Naive thymus-derived CD8-positive, alpha-beta T cell (primary cell): ENCODE results near the gene NMUR1. TPM values are rescaled to one million over a fixed set of nuclear protein-coding genes. Genes with fewer than 3 reads are reported as not detected.

ENCODE experiments used
- ATAC-seq, 2 donors: fragments of 150-1000 bp; cut with Tn5 transposase in 1 of 2; sonication (Bioruptor Pico), chemical (Tn5 transposase) in 1 of 2; 1 replicate in 1 of 2; 2 replicates in 1 of 2; pipeline ENCODE4 v1.10.0; 2021; ENCODE audit warnings: mild to moderate bottlenecking in 2 of 2, moderate library complexity in 2 of 2
- POLR2A ChIA-PET: fragments of 350-600 bp; sonication (Branson Sonifier 250); formaldehyde crosslinking; loops from one replicate; lab custom pipeline; 2021; ENCODE audit warnings: antibody characterized with exemption; lab: Charles Lee
- DNase-seq, 10 donors: peaks; one replicate each; pipeline versions ENCODE4 v3.0.0 to v3.0.0-alpha.2; 2020 to 2022
- H3K27ac Mint-ChIP-seq, 10 donors: one replicate each; pipeline ENCODE4 v1.8.0; 2020 to 2022; ENCODE audit warnings: mild to moderate bottlenecking in 10 of 10, mixed read lengths in 10 of 10, moderate library complexity in 4 of 10, inconsistent platforms in 1 of 10
- H3K27me3 Mint-ChIP-seq, 5 donors: one replicate each; pipeline ENCODE4 v1.8.0; 2021 to 2022; ENCODE audit warnings: mixed read lengths in 5 of 5
- H3K36me3 Mint-ChIP-seq, 3 donors: one replicate each; pipeline ENCODE4 v1.8.0; 2020 to 2022; ENCODE audit warnings: mixed read lengths in 3 of 3, mild to moderate bottlenecking in 2 of 3, inconsistent platforms in 1 of 3
- H3K4me1 Mint-ChIP-seq, 4 donors: one replicate each; pipeline ENCODE4 v1.8.0; 2021 to 2022; ENCODE audit warnings: mixed read lengths in 4 of 4
- H3K4me3 Mint-ChIP-seq, 10 donors: one replicate each; pipeline ENCODE4 v1.8.0; 2020 to 2022; ENCODE audit warnings: mild to moderate bottlenecking in 10 of 10, mixed read lengths in 10 of 10, moderate library complexity in 6 of 10, inconsistent platforms in 1 of 10
- H3K9me3 Mint-ChIP-seq, 9 donors: one replicate each; pipeline ENCODE4 v1.8.0; 2020 to 2022; ENCODE audit warnings: mixed read lengths in 9 of 9, mild to moderate bottlenecking in 3 of 9, inconsistent platforms in 1 of 9, moderate library complexity in 1 of 9
- polyA plus RNA-seq, 3 donors: library from polyadenylated mRNA; unstranded; fragments of 300-500 nt; fragmentation: Illumina TruSeq; gene quantifications; one replicate each; pipeline ENCODE4 v1.2.3, GENCODE V29; 2021
- total RNA-seq, 8 experiments: library from RNA in 2 of 8; stranded (reverse) in 2 of 8; gene quantifications; one replicate each; pipeline ENCODE4 v1.2.3 and lab custom pipeline; 2021 to 2026

NMUR1 gene
- total and polyA plus RNA-seq, 5 experiments from 2014 or later = 0.07 to 3.7 (median 0.14) TPM; not detected in 1

DNA sequence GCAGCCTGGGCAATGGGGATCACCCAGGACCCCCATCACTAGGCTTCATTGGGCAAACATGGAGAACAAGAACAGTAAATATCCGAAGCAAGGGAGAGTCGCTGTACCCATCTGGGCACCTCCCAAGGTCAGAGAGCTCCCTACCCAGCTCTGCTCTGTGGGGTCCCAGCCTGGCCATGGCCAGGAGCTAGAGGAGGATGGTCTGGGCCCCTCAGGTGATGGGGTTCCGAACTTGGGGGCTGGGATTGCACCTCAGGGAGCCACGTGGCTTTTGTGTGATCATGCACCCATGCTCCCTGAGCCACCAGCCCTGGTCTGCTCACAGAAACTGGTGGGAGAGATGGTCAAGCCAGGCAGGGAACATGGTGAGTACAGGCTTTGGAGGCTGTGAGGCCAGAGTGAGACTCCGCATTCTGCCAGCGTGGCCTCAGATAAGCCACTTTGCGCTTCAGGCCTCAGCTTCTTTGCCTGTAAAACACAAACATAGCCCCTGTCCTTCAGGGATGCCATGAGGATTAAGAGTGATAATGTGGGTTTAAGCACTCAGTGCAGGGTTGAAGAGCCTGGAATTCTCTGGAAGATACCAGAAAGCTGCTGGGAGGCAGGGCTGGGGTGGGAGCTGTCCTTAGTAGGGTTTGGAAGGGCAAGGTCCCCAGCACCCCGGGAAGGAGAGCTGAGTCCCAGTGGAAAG lies 3.0 kb upstream of the NMUR1 start:
- Mint-ChIP-seq H3K4me1 (peaks cover 6 to 27% (median 16%) of the 10 kb centered on the region in 4 donors), H3K36me3 (no peaks in the 10 kb centered on the region), H3K9me3 (no peaks in the 10 kb centered on the region), H3K27ac (no peak overlapping the region), H3K4me3 (no peak overlapping the region), H3K27me3 (peaks cover 5 to 13% (median 8%) of the 10 kb centered on the region in 5 donors)
- POLR2A ChIA-PET = interaction anchor here (1.5 to 2.2 kb wide), 2 partner anchors 13 to 69 kb away, joined by 6 to 7 read pairs; partner anchors contain the start of gene NCL
- DNase-seq (no peak), ATAC-seq (no peak)

DNA sequence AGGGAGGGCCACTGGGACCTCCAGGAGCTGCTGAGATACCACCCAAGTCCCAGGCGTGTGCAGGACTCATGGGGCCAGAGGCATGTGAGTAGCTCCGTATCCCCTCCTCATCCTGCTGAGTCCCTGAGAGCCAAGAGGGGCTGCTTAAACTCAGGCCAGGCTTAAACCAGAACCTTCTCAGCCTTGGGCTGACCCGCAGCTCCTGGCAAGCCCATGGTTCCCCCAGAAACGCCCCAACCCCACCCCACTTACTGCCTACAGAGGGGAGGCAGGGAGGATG lies 2.5 kb upstream of the NMUR1 start:
- ATAC-seq (no peak), DNase-seq (no peak)
- Mint-ChIP-seq H3K4me1 (peaks cover 6 to 32% (median 16%) of the 10 kb centered on the region in 4 donors), H3K27me3 (peaks cover 5 to 15% (median 8%) of the 10 kb centered on the region in 5 donors), H3K27ac (no peak overlapping the region), H3K4me3 (no peak overlapping the region), H3K9me3 (no peaks in the 10 kb centered on the region), H3K36me3 (no peaks in the 10 kb centered on the region)
- POLR2A ChIA-PET = interaction anchor here (1.5 to 2.2 kb wide), 2 partner anchors 12 to 69 kb away, joined by 6 to 7 read pairs; partner anchors contain the start of gene NCL

GRCh38 chr2:231531883-231532755 lies 1.9 kb upstream of the NMUR1 start:
- POLR2A ChIA-PET = interaction anchor here (1.5 to 2.2 kb wide), 2 partner anchors 11 to 68 kb away, joined by 6 to 7 read pairs; partner anchors contain the start of gene NCL
- no peak for ATAC-seq
- no peaks in the 10 kb centered on the region for H3K9me3 Mint-ChIP-seq
- H3K4me3 Mint-ChIP-seq = peak overlapping the region in 1 of 10 donors; percentile 19
- no peak for DNase-seq
- peak overlapping the region in 1 of 10 donors; percentile 15 for H3K27ac Mint-ChIP-seq
- H3K27me3 Mint-ChIP-seq = peaks cover 5 to 16% (median 8%) of the 10 kb centered on the region in 5 donors
- H3K4me1 Mint-ChIP-seq = peaks cover 6 to 34% (median 16%) of the 10 kb centered on the region in 4 donors
- H3K36me3 Mint-ChIP-seq = no peaks in the 10 kb centered on the region

DNA sequence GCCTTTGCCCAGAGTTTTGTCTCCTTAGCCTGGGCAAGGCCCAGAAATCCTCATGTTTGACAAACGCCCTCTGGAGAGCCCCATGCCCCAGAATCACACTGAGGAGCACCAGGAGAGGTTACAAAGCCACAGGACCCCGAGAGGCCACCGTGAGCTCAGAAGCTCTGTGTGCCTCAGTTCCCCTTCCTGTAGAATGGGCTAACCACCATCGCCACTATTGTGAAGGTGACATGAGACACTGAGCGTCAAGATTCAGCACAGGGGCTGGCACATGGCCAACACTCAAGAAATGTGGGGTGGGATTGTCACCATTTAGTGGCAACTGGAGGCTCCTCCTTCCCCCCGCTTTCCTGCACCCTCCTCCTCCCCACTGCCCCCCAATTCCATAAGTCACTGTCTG lies 1.2 kb upstream of the NMUR1 start:
- Mint-ChIP-seq H3K27ac (peak overlapping the region in 4 of 10 donors; percentile 24 to 86 (median 74)), H3K4me3 (peak overlapping the region in 6 of 10 donors; percentile 50 to 83 (median 68)), H3K4me1 (peaks cover 8 to 38% (median 16%) of the 10 kb centered on the region in 4 donors), H3K9me3 (no peaks in the 10 kb centered on the region), H3K36me3 (no peaks in the 10 kb centered on the region), H3K27me3 (peaks cover 5 to 16% (median 8%) of the 10 kb centered on the region in 5 donors)
- POLR2A ChIA-PET = interaction anchor here (2.2 kb wide), 1 partner anchor 68 kb away, joined by 6 read pairs; the partner anchor contains the start of gene NCL
- ATAC-seq (no peak), DNase-seq (no peak)

DNA sequence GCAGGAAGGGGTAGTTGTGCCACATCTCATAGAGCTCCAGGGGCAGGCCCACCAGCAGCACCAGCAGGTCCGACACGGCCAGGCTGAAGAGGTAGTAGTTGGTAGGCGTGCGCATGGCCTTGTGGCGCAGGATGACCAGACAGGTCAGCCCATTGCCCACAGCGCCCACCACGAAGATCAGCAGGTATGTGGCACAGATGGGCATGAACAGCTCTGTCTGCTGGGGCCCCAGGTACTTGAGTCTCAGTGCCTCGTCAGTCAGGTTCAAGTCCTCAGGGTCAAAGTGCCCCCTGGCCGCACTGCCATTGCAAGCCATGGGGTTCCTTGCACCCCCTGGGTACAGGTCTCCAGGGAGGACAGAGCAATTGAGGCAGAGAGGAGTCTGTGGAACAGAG lies 1.6 kb downstream of the NMUR1 start:
- no peaks in the 10 kb centered on the region for H3K36me3 Mint-ChIP-seq
- H3K27me3 Mint-ChIP-seq = peaks cover 5 to 16% (median 8%) of the 10 kb centered on the region in 5 donors
- POLR2A ChIA-PET = no interaction called here
- DNase-seq = no peak
- peak overlapping the region in 2 of 10 donors; percentile 52 to 65 for H3K27ac Mint-ChIP-seq
- ATAC-seq = no peak
- peaks cover 16 to 63% (median 39%) of the 10 kb centered on the region in 4 donors for H3K4me1 Mint-ChIP-seq
- no peaks in the 10 kb centered on the region for H3K9me3 Mint-ChIP-seq
- H3K4me3 Mint-ChIP-seq = peak overlapping the region in 4 of 10 donors; percentile 15 to 77 (median 46)

GRCh38 chr2:231527955-231528635 lies 2.1 kb downstream of the NMUR1 start:
- ATAC-seq = no peak
- peak overlapping the region in 2 of 10 donors; percentile 52 to 81 for H3K27ac Mint-ChIP-seq
- peaks cover 5 to 16% (median 8%) of the 10 kb centered on the region in 5 donors for H3K27me3 Mint-ChIP-seq
- H3K4me1 Mint-ChIP-seq = peaks cover 16 to 68% (median 41%) of the 10 kb centered on the region in 4 donors
- H3K36me3 Mint-ChIP-seq = no peaks in the 10 kb centered on the region
- POLR2A ChIA-PET = interaction anchor here (0.7 kb wide), 1 partner anchor 11 kb away, joined by 5 read pairs; no protein-coding TSS in a partner anchor
- peak overlapping the region in 4 of 10 donors; percentile 20 to 73 (median 22) for H3K4me3 Mint-ChIP-seq
- H3K9me3 Mint-ChIP-seq = no peaks in the 10 kb centered on the region
- no peak for DNase-seq

- Mint-ChIP-seq H3K36me3 (no peaks in the 10 kb centered on the region), H3K9me3 (no peaks in the 10 kb centered on the region), H3K27ac (peak overlapping the region in 2 of 10 donors; percentile 22 to 27), H3K4me1 (peaks cover 16 to 67% (median 42%) of the 10 kb centered on the region in 4 donors), H3K27me3 (peaks cover 4 to 16% (median 6%) of the 10 kb centered on the region in 5 donors), H3K4me3 (peak overlapping the region in 2 of 10 donors; percentile 4 to 47)
- POLR2A ChIA-PET = interaction anchor here (0.7 kb wide), 1 partner anchor 44 kb away, joined by 3 read pairs; no protein-coding TSS in a partner anchor
- ATAC-seq (no peak), DNase-seq (no peak)
Measured at GRCh38 chr2:231527091-231527395, 3.2 kb downstream of the NMUR1 start.

DNA sequence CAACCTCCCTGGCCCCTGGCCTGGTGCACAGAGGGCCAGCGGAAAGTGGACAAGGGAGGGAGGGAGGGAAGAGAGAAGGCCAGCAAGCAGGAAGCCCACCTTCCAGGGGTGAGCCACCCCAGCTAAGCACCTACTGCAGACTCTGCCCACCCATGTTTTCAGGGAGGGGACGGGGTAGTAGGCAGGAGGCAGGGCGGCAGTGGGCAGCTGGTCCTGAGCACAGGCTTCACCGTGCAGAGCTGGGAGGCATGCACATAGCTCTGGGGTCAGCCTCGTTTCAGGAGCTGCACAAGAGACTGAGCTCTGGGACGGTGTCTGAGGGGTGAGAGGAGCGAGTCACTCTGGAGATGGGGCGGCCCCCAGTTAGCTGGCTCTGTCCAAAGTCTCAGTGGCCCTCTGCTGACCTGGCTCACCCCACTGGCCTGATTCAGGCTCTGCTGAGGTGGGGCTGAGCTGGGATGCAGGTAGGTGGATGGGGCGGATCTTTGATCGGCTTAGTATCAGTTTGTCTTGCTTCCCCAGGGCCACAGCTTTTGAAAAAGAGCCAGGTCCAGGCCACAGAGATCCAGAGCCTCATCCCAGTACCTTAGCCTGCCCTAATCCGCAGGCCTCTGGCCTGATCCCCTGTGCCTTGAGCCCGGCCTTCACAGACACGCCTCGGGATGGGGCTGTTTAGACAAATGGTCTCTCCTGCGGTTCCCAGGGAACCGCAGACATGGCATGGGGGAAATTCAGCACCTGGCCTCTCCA lies 3.7 kb downstream of the NMUR1 start:
- Mint-ChIP-seq H3K27me3 (peaks cover 4 to 14% (median 6%) of the 10 kb centered on the region in 5 donors), H3K4me3 (peak overlapping the region in 4 of 10 donors; percentile 19 to 47 (median 23)), H3K36me3 (no peaks in the 10 kb centered on the region), H3K4me1 (peaks cover 16 to 68% (median 43%) of the 10 kb centered on the region in 4 donors), H3K9me3 (no peaks in the 10 kb centered on the region), H3K27ac (no peak overlapping the region)
- DNase-seq = no peak
- ATAC-seq = no peak
- POLR2A ChIA-PET = interaction anchor here (0.7 to 2.4 kb wide), 4 partner anchors 9 to 44 kb away, joined by 3 to 10 read pairs (median 5); no protein-coding TSS in a partner anchor

- ATAC-seq = no peak
- H3K4me1 Mint-ChIP-seq = peaks cover 12 to 59% (median 36%) of the 10 kb centered on the region in 4 donors
- no peaks in the 10 kb centered on the region for H3K9me3 Mint-ChIP-seq
- H3K36me3 Mint-ChIP-seq = no peaks in the 10 kb centered on the region
- H3K27ac Mint-ChIP-seq = peak overlapping the region in 4 of 10 donors; percentile 12 to 65 (median 40)
- POLR2A ChIA-PET = interaction anchor here (0.5 to 2.4 kb wide), 4 partner anchors 8 to 434 kb away, joined by 3 to 10 read pairs (median 6); no protein-coding TSS in a partner anchor
- DNase-seq = no peak
- H3K4me3 Mint-ChIP-seq = peak overlapping the region in 4 of 10 donors; percentile 40 to 59 (median 43)
- H3K27me3 Mint-ChIP-seq = peaks cover 0 to 6% (median 1%) of the 10 kb centered on the region in 5 donors
Measured at GRCh38 chr2:231525248-231526163, 4.7 kb downstream of the NMUR1 start.

- peak overlapping the region in 9 of 10 donors; percentile 29 to 83 (median 63) for H3K27ac Mint-ChIP-seq
Measured at GRCh38 chr2:231524477-231525247, 5.6 kb downstream of the NMUR1 start.

More at GRCh38 chr2:231524477-231525247, 5.6 kb downstream of the NMUR1 start:
- H3K4me3 Mint-ChIP-seq = peak overlapping the region in 9 of 10 donors; percentile 27 to 72 (median 55)
- POLR2A ChIA-PET = interaction anchor here (1.1 to 2.4 kb wide), 3 partner anchors 10 to 185 kb away, joined by 3 to 7 read pairs (median 3); partner anchors contain the start of gene NCL
- peaks cover 12 to 57% (median 33%) of the 10 kb centered on the region in 4 donors for H3K4me1 Mint-ChIP-seq
- H3K9me3 Mint-ChIP-seq = no peaks in the 10 kb centered on the region
- H3K27me3 Mint-ChIP-seq = peaks cover 0 to 6% (median 0%) of the 10 kb centered on the region in 5 donors
- ATAC-seq (no peak), DNase-seq (no peak)
- H3K36me3 Mint-ChIP-seq = no peaks in the 10 kb centered on the region
